ENCODE results near the gene DRD3.

GRCh38 chr3:114104414-114104813, 74.4 kb downstream of the DRD3 start:
- no peak for TF ChIP-seq EZH2phosphoT487 (IDR thresholded peaks at IDR 0.05; ENCODE audit: insufficient read depth, low read depth)
- no peak for TF ChIP-seq EZH2 (IDR thresholded peaks at IDR 0.05; ENCODE audit: insufficient read depth, poor library complexity, severe bottlenecking)

All from GM23248 (cell line).